RWPE2 (cell line): ENCODE results near the gene STAT3.
"Not testable (repeated sequence)": the region's sequence is repeated elsewhere in the genome, so short reads cannot be mapped to it uniquely, and the experiment has no call there.

Experiments
- ATAC-seq: fragments of 200-7000 bp; cut with Tn5 transposase; 3 replicates; pipeline ENCODE4 v1.9.1; 2021; ENCODE audit warnings: low read depth
- DNase-seq: peaks from one replicate; pipeline ENCODE4 v3.0.0-alpha.2; 2020; ENCODE audit warnings: low spot score
- H3K27ac ChIP-seq: fragments of 450-650 bp; 2 replicates; pipeline ENCODE4 v1.5.1; 2017; ENCODE audit warnings: mild to moderate bottlenecking; ENCODE audit not compliant: poor library complexity, severe bottlenecking
- H3K27me3 ChIP-seq: fragments of 250-450 bp; sonication (Bioruptor Pico); 2 replicates; pipeline ENCODE4 v1.5.1; 2021; ENCODE audit warnings: mild to moderate bottlenecking, moderate library complexity; ENCODE audit not compliant: insufficient read depth, poor library complexity, severe bottlenecking
- H3K36me3 ChIP-seq: fragments of 250-450 bp; sonication (Bioruptor Pico); 2 replicates; pipeline ENCODE4 v1.5.1; 2020; ENCODE audit warnings: low read depth, mild to moderate bottlenecking, moderate library complexity
- H3K4me1 ChIP-seq: fragments of 250-450 bp; sonication (Bioruptor Pico); 2 replicates; pipeline ENCODE4 v1.5.1; 2021; ENCODE audit warnings: mild to moderate bottlenecking, moderate library complexity; ENCODE audit not compliant: insufficient read depth, poor library complexity, severe bottlenecking
- H3K4me3 ChIP-seq: fragments of 250-450 bp; sonication (Bioruptor Pico); 2 replicates; pipeline ENCODE4 v1.5.1; 2021; ENCODE audit warnings: mild to moderate bottlenecking, moderate library complexity; ENCODE audit not compliant: severe bottlenecking
- H3K9me3 ChIP-seq: fragments of 250-450 bp; sonication (Bioruptor Pico); 2 replicates; pipeline ENCODE4 v1.5.1; 2021; ENCODE audit warnings: mild to moderate bottlenecking, moderate library complexity; ENCODE audit not compliant: severe bottlenecking
- CTCF ChIP-seq: fragments of 450-650 bp; IDR thresholded peaks from one replicate; pipeline ENCODE4 v1.5.1; 2017; ENCODE audit warnings: mild to moderate bottlenecking, moderate library complexity; ENCODE audit not compliant: poor library complexity, severe bottlenecking

STAT3 gene

GRCh38 chr17:42405963-42406495 is 17.8 kb upstream of the STAT3 start:
- no peak for DNase-seq
- Histone ChIP-seq H3K9me3 (no peaks in the 10 kb centered on the region), H3K36me3 (peaks cover 61% of the 10 kb centered on the region), H3K4me3 (no peak overlapping the region), H3K27me3 (no peaks in the 10 kb centered on the region), H3K4me1 (peaks cover 41% of the 10 kb centered on the region), H3K27ac (peak overlapping the region; percentile 94)
- no peak for ATAC-seq
- peak; percentile 53 for TF ChIP-seq CTCF

GRCh38 chr17:42405076-42405475 is 16.8 kb upstream of the STAT3 start:
- TF ChIP-seq CTCF, result no peak
- Histone ChIP-seq H3K4me1 (peaks cover 36% of the 10 kb centered on the region), H3K27me3 (no peaks in the 10 kb centered on the region), H3K9me3 (no peaks in the 10 kb centered on the region), H3K4me3 (no peak overlapping the region), H3K36me3 (peaks cover 62% of the 10 kb centered on the region), H3K27ac (no peak overlapping the region)
- DNase-seq (no peak), ATAC-seq (no peak)

GRCh38 chr17:42404326-42405055 is 16.2 kb upstream of the STAT3 start:
- no peak for TF ChIP-seq CTCF
- peaks cover 30% of the 10 kb centered on the region for H3K4me1 ChIP-seq
- DNase-seq, result no peak

GRCh38 chr17:42403150-42403549 is 14.9 kb upstream of the STAT3 start:
- TF ChIP-seq CTCF, result peak; percentile 9
- Histone ChIP-seq H3K4me1 (peaks cover 18% of the 10 kb centered on the region), H3K27me3 (no peaks in the 10 kb centered on the region), H3K9me3 (no peaks in the 10 kb centered on the region), H3K27ac (no peak overlapping the region), H3K36me3 (peaks cover 56% of the 10 kb centered on the region), H3K4me3 (no peak overlapping the region)
- DNase-seq, result no peak
- no peak for ATAC-seq

More at GRCh38 chr17:42404326-42405055, 16.2 kb upstream of the STAT3 start:
- Histone ChIP-seq H3K27ac (no peak overlapping the region), H3K9me3 (no peaks in the 10 kb centered on the region), H3K36me3 (peaks cover 62% of the 10 kb centered on the region), H3K27me3 (no peaks in the 10 kb centered on the region), H3K4me3 (no peak overlapping the region)
- no peak for ATAC-seq

GRCh38 chr17:42402117-42402516 is 13.9 kb upstream of the STAT3 start:
- ATAC-seq, result peak; percentile 6; the same call in 1 of the 3 replicates
- no peak for TF ChIP-seq CTCF
- Histone ChIP-seq H3K27me3 (no peaks in the 10 kb centered on the region), H3K4me3 (no peak overlapping the region), H3K27ac (peak overlapping the region; percentile 16), H3K9me3 (no peaks in the 10 kb centered on the region), H3K4me1 (peaks cover 7% of the 10 kb centered on the region), H3K36me3 (peaks cover 54% of the 10 kb centered on the region)
- DNase-seq, result no peak

- not testable (repeated sequence) for ATAC-seq, H3K4me1 ChIP-seq, H3K4me3 ChIP-seq, H3K9me3 ChIP-seq, H3K27me3 ChIP-seq, H3K27ac ChIP-seq, DNase-seq
- H3K36me3 ChIP-seq, result peaks cover 42% of the 10 kb centered on the region
Measured at GRCh38 chr17:42400844-42401375, 12.7 kb upstream of the STAT3 start.
